IMR-90 (cell line): ENCODE results near the gene RASGRP1. TPM values are rescaled to one million over a fixed set of nuclear protein-coding genes. Genes with fewer than 3 reads are reported as not detected.

ENCODE experiments used
- ATAC-seq: fragments of 200-7000 bp; cut with Tn5 transposase; 2 replicates; pipeline ENCODE4 v1.9.1; 2020; ENCODE audit warnings: low read depth, mild to moderate bottlenecking, moderate library complexity
- BruUV-seq: library from RNA; stranded (reverse); fragments of 400-500 nt; replicated peaks from 2 replicates; lab custom pipeline; 2021; lab: Mats Ljungman, UMichigan
- CTCF ChIA-PET: fragments of 300-600 bp; formaldehyde crosslinking; extraction: SDS; loops from one replicate; lab custom pipeline; 2021; ENCODE audit warnings: antibody characterized with exemption; lab: Yijun Ruan, JAX
- POLR2A ChIA-PET: fragments of 300-600 bp; sonication (Branson Sonifier 250); formaldehyde crosslinking; loops from one replicate; lab custom pipeline; 2022; ENCODE audit warnings: antibody characterized with exemption; ENCODE audit not compliant: unreplicated experiment; lab: Charles Lee
- DNase-seq: peaks from one replicate; pipeline ENCODE4 v3.0.0; 2013
- H2AFZ ChIP-seq: replicated peaks from 2 replicates; pipeline ENCODE3; 2013; ENCODE audit warnings: low read length, mild to moderate bottlenecking; ENCODE audit not compliant: poor library complexity
- H2AK5ac ChIP-seq: 2 replicates; pipeline ENCODE4 v1.6.1; 2013; ENCODE audit warnings: low read depth, low read length, inconsistent platforms
- H2AK9ac ChIP-seq: replicated peaks from 2 replicates; pipeline ENCODE3; 2013; ENCODE audit warnings: mild to moderate bottlenecking, low read depth, low read length, moderate library complexity; ENCODE audit not compliant: poor library complexity
- H2BK120ac ChIP-seq: 2 replicates; pipeline ENCODE4 v1.6.1; 2013; ENCODE audit warnings: low read depth, low read length, inconsistent platforms
- H2BK15ac ChIP-seq: 3 replicates; pipeline ENCODE4 v1.6.1; 2013; ENCODE audit warnings: low read depth, low read length, inconsistent platforms
- H2BK20ac ChIP-seq: 2 replicates; pipeline ENCODE4 v1.6.1; 2013; ENCODE audit warnings: low read depth, mild to moderate bottlenecking, inconsistent platforms, low read length, moderate library complexity
- H2BK5ac ChIP-seq: 2 replicates; pipeline ENCODE4 v1.6.1; 2013; ENCODE audit warnings: mild to moderate bottlenecking, low read depth, low read length, inconsistent platforms; ENCODE audit not compliant: poor library complexity, severe bottlenecking
- H3K14ac ChIP-seq: replicated peaks from 2 replicates; pipeline ENCODE4 v1.6.1; 2013; ENCODE audit warnings: low read depth, low read length, inconsistent platforms
- H3K18ac ChIP-seq: 2 replicates; pipeline ENCODE4 v1.6.1; 2013; ENCODE audit warnings: low read depth, low read length, control low read depth
- H3K23ac ChIP-seq: 2 replicates; pipeline ENCODE4 v1.6.1; 2013; ENCODE audit warnings: low read depth, low read length, inconsistent platforms
- H3K27ac ChIP-seq: 2 replicates; pipeline ENCODE4 v1.5.1; 2013; ENCODE audit warnings: mild to moderate bottlenecking, control low read depth, low read length; ENCODE audit not compliant: insufficient read depth
- H3K27me3 ChIP-seq: 2 replicates; pipeline ENCODE4 v1.6.1; 2013; ENCODE audit warnings: low read length; ENCODE audit not compliant: control insufficient read depth, insufficient read depth
- H3K36me3 ChIP-seq: 2 replicates; pipeline ENCODE4 v1.6.1; 2013; ENCODE audit warnings: low read length, mixed read lengths; ENCODE audit not compliant: control insufficient read depth, insufficient read depth
- H3K4ac ChIP-seq: 2 replicates; pipeline ENCODE4 v1.6.1; 2013; ENCODE audit warnings: low read depth, low read length, inconsistent platforms
- H3K4me1 ChIP-seq: 2 replicates; pipeline ENCODE4 v1.6.1; 2013; ENCODE audit warnings: low read length, mixed read lengths; ENCODE audit not compliant: control insufficient read depth, insufficient read depth
- H3K4me2 ChIP-seq: 2 replicates; pipeline ENCODE4 v1.6.1; 2013; ENCODE audit warnings: low read depth, mild to moderate bottlenecking, control low read depth, low read length, moderate library complexity
- H3K4me3 ChIP-seq: 2 replicates; pipeline ENCODE4 v1.5.1; 2013; ENCODE audit warnings: low read depth, mild to moderate bottlenecking, control low read depth, low read length, moderate library complexity; ENCODE audit not compliant: insufficient read depth
- H3K56ac ChIP-seq: 2 replicates; pipeline ENCODE4 v1.6.1; 2013; ENCODE audit warnings: low read length, inconsistent platforms; ENCODE audit not compliant: insufficient read depth; ENCODE audit errors: extremely low read depth
- H3K79me1 ChIP-seq, 2 experiments: 2 replicates each; pipeline ENCODE4 v1.6.1; 2013; ENCODE audit warnings: low read length in 2 of 2, inconsistent platforms in 1 of 2, low read depth in 1 of 2
- H3K9ac ChIP-seq: 2 replicates; pipeline ENCODE4 v1.6.1; 2013; ENCODE audit warnings: low read depth, low read length, control low read depth
- H3K9me1 ChIP-seq: 2 replicates; pipeline ENCODE4 v1.6.1; 2013; ENCODE audit warnings: low read length, inconsistent platforms; ENCODE audit not compliant: insufficient read depth
- H3K9me3 ChIP-seq: 2 replicates; pipeline ENCODE4 v1.6.1; 2013; ENCODE audit warnings: low read length; ENCODE audit not compliant: control insufficient read depth, insufficient read depth
- H4K20me1 ChIP-seq: 2 replicates; pipeline ENCODE4 v1.6.1; 2013; ENCODE audit warnings: low read length, inconsistent platforms; ENCODE audit not compliant: insufficient read depth
- H4K5ac ChIP-seq: 2 replicates; pipeline ENCODE4 v1.6.1; 2013; ENCODE audit warnings: mild to moderate bottlenecking, low read depth, low read length, control low read depth
- H4K8ac ChIP-seq, 2 experiments: 2 replicates each; pipeline ENCODE4 v1.6.1; 2013; ENCODE audit warnings: low read depth in 2 of 2, low read length in 2 of 2, control low read depth in 1 of 2, inconsistent platforms in 1 of 2
- H4K91ac ChIP-seq: 2 replicates; pipeline ENCODE4 v1.6.1; 2013; ENCODE audit warnings: low read depth, low read length, inconsistent platforms; ENCODE audit not compliant: insufficient read depth
- CEBPB ChIP-seq: IDR thresholded peaks from 2 replicates; pipeline ENCODE4 v1.6.1; 2012; ENCODE audit warnings: low read depth, low read length, improper control_type of control experiment
- WGBS, 2 experiments: methylation state at CpG; one replicate each; pipeline versions ENCODE4 v1.1.5 to v1.1.7; 2013; ENCODE audit warnings: missing lambda C conversion rate in 2 of 2; ENCODE audit not compliant: insufficient read length in 1 of 2; ENCODE audit errors: extremely low coverage in 2 of 2; 5-methylcytosine and 5-hydroxymethylcytosine counted together
- dilution Hi-C: fragments of 300-500 bp; cut with HindIII; formaldehyde crosslinking; loops from one replicate; pipeline ENCODE4 v1.14.3; 2018; ENCODE audit warnings: low sequenced_read_pairs; ENCODE audit not compliant: unreplicated experiment
- in situ Hi-C: fragments of 300-500 bp; cut with MboI; formaldehyde crosslinking; loops from 3 replicates; pipeline ENCODE4 v1.14.3; 2019; ENCODE audit warnings: low sequenced_read_pairs, inconsistent platforms, mixed read lengths
- intact Hi-C: fragments of 100-400 bp; cut with micrococcal nuclease; formaldehyde crosslinking; loops from 2 replicates; pipeline ENCODE4 v1.10.0; 2022
- polyA plus RNA-seq, 3 experiments: library from polyadenylated mRNA; depleted of rRNA; stranded (reverse); fragments of >200 nt; gene quantifications; 2 replicates each; pipeline ENCODE4 v1.2.3, GENCODE V29; 2012; ENCODE audit warnings: low replicate concordance in 1 of 3
- total RNA-seq: library from RNA; depleted of rRNA; stranded (reverse); fragments of >200 nt; gene quantifications from 2 replicates; pipeline ENCODE4 v1.2.3, GENCODE V29; 2012
- TF ChIP-seq, protein P1 (sequence below): conservative IDR thresholded peaks from 2 replicates; pipeline ENCODE4 v1.5.1; 2012; ENCODE audit warnings: mild to moderate bottlenecking, low read depth, low read length, improper control_type of control experiment

The RASGRP1 gene
- total and polyA plus RNA-seq, 2 of the 4 experiments (the other 2 are of a cell fraction): 1.4 to 3.2 TPM

DNA sequence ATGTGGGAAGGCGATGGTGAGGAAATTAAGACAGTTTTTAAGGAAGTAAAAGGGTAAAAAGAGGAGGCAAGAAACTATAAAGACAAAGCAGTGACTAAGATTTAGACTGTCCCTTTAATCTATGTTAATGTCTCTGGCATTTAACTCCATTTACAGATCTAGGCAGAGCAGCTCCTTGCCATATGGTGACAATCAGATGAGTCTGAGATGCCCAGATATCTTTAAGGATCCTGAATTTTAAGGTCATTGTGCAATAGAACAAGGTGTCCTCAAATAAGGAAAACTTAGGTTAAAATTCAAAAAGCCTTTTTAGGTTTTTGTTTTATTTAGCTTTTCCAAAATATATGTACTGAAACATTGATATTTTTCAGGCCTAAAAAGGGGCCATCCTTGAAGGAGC, 24.1 kb downstream of the RASGRP1 start:
- peak; percentile 79 for TF ChIP-seq CEBPB
- TF ChIP-seq, protein P1, sequence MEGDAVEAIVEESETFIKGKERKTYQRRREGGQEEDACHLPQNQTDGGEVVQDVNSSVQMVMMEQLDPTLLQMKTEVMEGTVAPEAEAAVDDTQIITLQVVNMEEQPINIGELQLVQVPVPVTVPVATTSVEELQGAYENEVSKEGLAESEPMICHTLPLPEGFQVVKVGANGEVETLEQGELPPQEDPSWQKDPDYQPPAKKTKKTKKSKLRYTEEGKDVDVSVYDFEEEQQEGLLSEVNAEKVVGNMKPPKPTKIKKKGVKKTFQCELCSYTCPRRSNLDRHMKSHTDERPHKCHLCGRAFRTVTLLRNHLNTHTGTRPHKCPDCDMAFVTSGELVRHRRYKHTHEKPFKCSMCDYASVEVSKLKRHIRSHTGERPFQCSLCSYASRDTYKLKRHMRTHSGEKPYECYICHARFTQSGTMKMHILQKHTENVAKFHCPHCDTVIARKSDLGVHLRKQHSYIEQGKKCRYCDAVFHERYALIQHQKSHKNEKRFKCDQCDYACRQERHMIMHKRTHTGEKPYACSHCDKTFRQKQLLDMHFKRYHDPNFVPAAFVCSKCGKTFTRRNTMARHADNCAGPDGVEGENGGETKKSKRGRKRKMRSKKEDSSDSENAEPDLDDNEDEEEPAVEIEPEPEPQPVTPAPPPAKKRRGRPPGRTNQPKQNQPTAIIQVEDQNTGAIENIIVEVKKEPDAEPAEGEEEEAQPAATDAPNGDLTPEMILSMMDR: no peak
- Histone ChIP-seq H2BK20ac (no peak overlapping the region), H2BK120ac (peak overlapping the region; percentile 42; the same call in 1 of the 2 replicates), H3K27me3 (no peaks in the 10 kb centered on the region), H2AK5ac (no peak overlapping the region), H3K9ac (no peak overlapping the region), H3K4me1 (peaks cover 7% of the 10 kb centered on the region), H2BK15ac (peak overlapping the region; percentile 10; the same call in 2 of the 3 replicates), H3K4me3 (no peak overlapping the region), H3K9me3 (no peaks in the 10 kb centered on the region), H2BK5ac (peak overlapping the region; percentile 59), H3K18ac (peak overlapping the region; percentile 71; the same call in 1 of the 2 replicates), H2AK9ac (no peak overlapping the region), H4K20me1 (no peaks in the 10 kb centered on the region), H3K4ac (no peak overlapping the region), H4K5ac (peak overlapping the region; percentile 43; the same call in 1 of the 2 replicates), H3K56ac (no peak overlapping the region), H3K79me1 (no peaks in the 10 kb centered on the region), H3K4me2 (no peak overlapping the region), H3K36me3 (no peaks in the 10 kb centered on the region), H4K91ac (no peak overlapping the region; the same call in 1 of the 2 replicates), H2AFZ (no peak overlapping the region), H3K14ac (no peak overlapping the region), H3K9me1 (peaks cover 5% of the 10 kb centered on the region; the same call in 1 of the 2 replicates), H3K27ac (no peak overlapping the region), H4K8ac (peak overlapping the region in 1 of 2 experiments; percentile 38; a peak in 3 of 4 replicates), H3K23ac (no peak overlapping the region; the same call in 1 of the 2 replicates)
- intact Hi-C loops (no loop called here), in situ Hi-C loops (no loop called here), dilution Hi-C loops (no loop called here)
- BruUV-seq: no TSS peak
- ChIA-PET CTCF (interaction anchor here (1.1 kb wide), 1 partner anchor 12 kb away, joined by 4 read pairs; no protein-coding TSS in a partner anchor), POLR2A (interaction anchor here (0.6 kb wide), 1 partner anchor 11 kb away, joined by 3 read pairs; no protein-coding TSS in a partner anchor)
- ATAC-seq (no peak), DNase-seq (no peak)
- WGBS, 2 experiments: 100% methylated on average over 1 of the region's 1 CpG; no CpG with 5 or more reads in 1 of the 2 experiments
